ENCODE results near the gene FTHL17.

DNA sequence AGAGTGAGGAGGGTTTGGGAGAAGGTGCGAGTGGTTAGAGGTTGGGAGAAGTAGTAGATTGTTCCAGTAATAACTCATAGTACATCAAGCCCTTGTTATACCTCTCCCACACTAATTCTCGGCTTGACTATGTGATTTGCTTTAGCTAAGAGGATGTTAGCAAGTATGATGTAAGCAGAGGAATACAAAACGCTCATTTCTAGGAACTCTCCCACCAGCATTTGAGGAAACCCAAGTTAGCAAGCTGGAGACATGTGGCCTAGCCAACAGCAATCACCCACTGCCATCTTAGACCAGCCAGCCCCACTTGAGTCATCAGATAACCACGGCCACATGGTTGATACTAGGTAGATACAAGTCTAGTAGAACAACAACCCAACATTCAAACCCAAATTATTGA lies 14.2 kb downstream of the FTHL17 start:
- TF ChIP-seq, protein P1, sequence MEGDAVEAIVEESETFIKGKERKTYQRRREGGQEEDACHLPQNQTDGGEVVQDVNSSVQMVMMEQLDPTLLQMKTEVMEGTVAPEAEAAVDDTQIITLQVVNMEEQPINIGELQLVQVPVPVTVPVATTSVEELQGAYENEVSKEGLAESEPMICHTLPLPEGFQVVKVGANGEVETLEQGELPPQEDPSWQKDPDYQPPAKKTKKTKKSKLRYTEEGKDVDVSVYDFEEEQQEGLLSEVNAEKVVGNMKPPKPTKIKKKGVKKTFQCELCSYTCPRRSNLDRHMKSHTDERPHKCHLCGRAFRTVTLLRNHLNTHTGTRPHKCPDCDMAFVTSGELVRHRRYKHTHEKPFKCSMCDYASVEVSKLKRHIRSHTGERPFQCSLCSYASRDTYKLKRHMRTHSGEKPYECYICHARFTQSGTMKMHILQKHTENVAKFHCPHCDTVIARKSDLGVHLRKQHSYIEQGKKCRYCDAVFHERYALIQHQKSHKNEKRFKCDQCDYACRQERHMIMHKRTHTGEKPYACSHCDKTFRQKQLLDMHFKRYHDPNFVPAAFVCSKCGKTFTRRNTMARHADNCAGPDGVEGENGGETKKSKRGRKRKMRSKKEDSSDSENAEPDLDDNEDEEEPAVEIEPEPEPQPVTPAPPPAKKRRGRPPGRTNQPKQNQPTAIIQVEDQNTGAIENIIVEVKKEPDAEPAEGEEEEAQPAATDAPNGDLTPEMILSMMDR (IDR thresholded peaks at IDR 0.05) = no peak
- TF ChIP-seq REST (IDR thresholded peaks at IDR 0.05) (no peak), ZSCAN20 (CRISPR knock-in tag; IDR thresholded peaks at IDR 0.05) (no peak), CHD2 (IDR thresholded peaks at IDR 0.05; ENCODE audit: low read length, partially characterized antibody) (no peak), POLR2A (IDR thresholded peaks at IDR 0.05; ENCODE audit: low read length) (no peak), KDM1A (IDR thresholded peaks at IDR 0.05; ENCODE audit: low read depth) (no peak), MAFK (IDR thresholded peaks at IDR 0.05; ENCODE audit: partially characterized antibody) (no peak), E2F6 (IDR thresholded peaks at IDR 0.05; ENCODE audit: borderline replicate concordance, low read depth) (no peak)
- TF ChIP-seq, protein P2, sequence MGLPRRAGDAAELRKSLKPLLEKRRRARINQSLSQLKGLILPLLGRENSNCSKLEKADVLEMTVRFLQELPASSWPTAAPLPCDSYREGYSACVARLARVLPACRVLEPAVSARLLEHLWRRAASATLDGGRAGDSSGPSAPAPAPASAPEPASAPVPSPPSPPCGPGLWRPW (IDR thresholded peaks at IDR 0.05) = no peak
- TF ChIP-seq, protein P3, sequence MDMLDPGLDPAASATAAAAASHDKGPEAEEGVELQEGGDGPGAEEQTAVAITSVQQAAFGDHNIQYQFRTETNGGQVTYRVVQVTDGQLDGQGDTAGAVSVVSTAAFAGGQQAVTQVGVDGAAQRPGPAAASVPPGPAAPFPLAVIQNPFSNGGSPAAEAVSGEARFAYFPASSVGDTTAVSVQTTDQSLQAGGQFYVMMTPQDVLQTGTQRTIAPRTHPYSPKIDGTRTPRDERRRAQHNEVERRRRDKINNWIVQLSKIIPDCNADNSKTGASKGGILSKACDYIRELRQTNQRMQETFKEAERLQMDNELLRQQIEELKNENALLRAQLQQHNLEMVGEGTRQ (IDR thresholded peaks at IDR 0.05) = no peak
